K562 (cell line): ENCODE measurements around the gene FTSJ1. TPM values are rescaled to one million over a fixed set of nuclear protein-coding genes. Genes with fewer than 3 reads are reported as not detected.

Source experiments
- ATAC-seq: fragments of 200-7000 bp; cut with Tn5 transposase; 3 replicates; pipeline ENCODE4 v1.9.1; 2020; ENCODE audit warnings: moderate library complexity
- BruUV-seq: library from RNA; stranded (reverse); fragments of 400-500 nt; replicated peaks from 2 replicates; lab custom pipeline; 2021; lab: Mats Ljungman, UMichigan
- CTCF ChIA-PET: fragments of 300-600 bp; formaldehyde crosslinking; extraction: SDS; loops from one replicate; lab custom pipeline; 2021; ENCODE audit warnings: low intra/inter-chr PET ratio; lab: Yijun Ruan, JAX
- POLR2A ChIA-PET: fragments of 300-600, 350-650 bp; sonication (Branson Sonifier 250); formaldehyde crosslinking; extraction: SDS; loops from one replicate; lab custom pipeline; 2021; ENCODE audit warnings: antibody characterized with exemption, inconsistent platforms; lab: Yijun Ruan, JAX
- DNase-seq, 4 experiments: peaks; one replicate each; pipeline versions ENCODE4 v3.0.0 to v3.0.0-alpha.2; 2011 to 2018; ENCODE audit warnings: low spot score in 3 of 4, mixed read lengths in 3 of 4; ENCODE audit errors: extremely low read depth in 1 of 4
- FAIRE-seq: peaks from 2 replicates; lab custom pipeline; 2011; peaks lifted over from hg19 to GRCh38; lab: Jason Lieb, UNC
- H2AFZ ChIP-seq: 2 replicates; pipeline ENCODE4 v1.6.0; 2011; ENCODE audit warnings: low read depth, low read length, control low read depth, inconsistent platforms
- H3K27ac ChIP-seq: fragments of 200-600 bp; 3 replicates; pipeline ENCODE4 v1.8.0; 2011; ENCODE audit warnings: low read depth, mild to moderate bottlenecking, control low read depth, inconsistent platforms, low read length, moderate library complexity, mixed read lengths; ENCODE audit errors: extremely low read depth
- H3K27me3 ChIP-seq, 2 experiments: fragments of 300-600 bp in 1 of 2; 2 replicates in 1 of 2; 3 replicates in 1 of 2; pipeline versions ENCODE4 v1.6.0 to v1.8.0; 2011; ENCODE audit warnings: inconsistent platforms in 2 of 2, low read length in 2 of 2, mild to moderate bottlenecking in 1 of 2, mixed read lengths in 1 of 2, moderate library complexity in 1 of 2; ENCODE audit not compliant: control insufficient read depth in 2 of 2, insufficient read depth in 2 of 2
- H3K36me3 ChIP-seq: fragments of 300-600 bp; 3 replicates; pipeline ENCODE4 v1.8.0; 2011; ENCODE audit warnings: mild to moderate bottlenecking, low read length, inconsistent platforms; ENCODE audit not compliant: control insufficient read depth, insufficient read depth
- H3K4me1 ChIP-seq, 2 experiments: fragments of 200-600 bp in 1 of 2; replicated peaks in 1 of 2; 2 replicates in 1 of 2; 3 replicates in 1 of 2; pipeline versions ENCODE4 v1.5.1 to v1.8.0; 2011; ENCODE audit warnings: inconsistent platforms in 2 of 2, low read length in 2 of 2, mild to moderate bottlenecking in 1 of 2, mixed read lengths in 1 of 2, moderate library complexity in 1 of 2; ENCODE audit not compliant: control insufficient read depth in 2 of 2, insufficient read depth in 2 of 2
- H3K4me2 ChIP-seq: 2 replicates; pipeline ENCODE4 v1.6.1; 2011; ENCODE audit warnings: low read length, control low read depth, inconsistent platforms, mixed read lengths; ENCODE audit not compliant: insufficient read depth
- H3K4me3 ChIP-seq: fragments of 200-600 bp; sonication (generic), shearing (Covaris generic); 2 replicates; pipeline ENCODE4 v1.5.1; 2016; ENCODE audit warnings: control low read depth, inconsistent platforms
- H3K79me2 ChIP-seq: fragments of 200-600 bp; 3 replicates; pipeline ENCODE4 v1.8.0; 2011; ENCODE audit warnings: low read length, inconsistent platforms; ENCODE audit not compliant: control insufficient read depth, insufficient read depth
- H3K9ac ChIP-seq, 2 experiments: 2 replicates each; pipeline versions ENCODE4 v1.6.0 to v1.6.1; 2011; ENCODE audit warnings: low read depth in 2 of 2, low read length in 2 of 2, control low read depth in 1 of 2, inconsistent platforms in 1 of 2, mild to moderate bottlenecking in 1 of 2, mixed read lengths in 1 of 2; ENCODE audit not compliant: insufficient read depth in 1 of 2
- H3K9me1 ChIP-seq: one replicate; pipeline ENCODE4 v1.6.0; 2011; ENCODE audit warnings: inconsistent platforms, mild to moderate bottlenecking, low read length, moderate library complexity; ENCODE audit not compliant: control insufficient read depth, insufficient read depth
- H3K9me3 ChIP-seq: replicated peaks from 2 replicates; pipeline ENCODE4 v1.5.1; 2011; ENCODE audit warnings: low read depth, low read length, inconsistent platforms; ENCODE audit not compliant: control insufficient read depth, insufficient read depth
- H4K20me1 ChIP-seq: replicated peaks from 2 replicates; pipeline ENCODE4 v1.6.1; 2011; ENCODE audit warnings: low read length, inconsistent platforms, mixed read lengths; ENCODE audit not compliant: control insufficient read depth, insufficient read depth
- DIDO1 ChIP-seq: fragments of 450-650 bp; IDR thresholded peaks from 2 replicates; pipeline ENCODE4 v1.6.1; 2016; ENCODE audit warnings: low read depth, missing biosample characterization, missing genetic modification characterization
- KAT2B ChIP-seq: IDR thresholded peaks from one replicate; pipeline ENCODE4 v1.6.1; 2012; ENCODE audit warnings: low read depth, mild to moderate bottlenecking, control low read depth, inconsistent platforms, low read length, moderate library complexity
- MIER1 ChIP-seq: fragments of 450-650 bp; IDR thresholded peaks from 2 replicates; pipeline ENCODE4 v1.6.1; 2016; ENCODE audit warnings: antibody characterized with exemption, mild to moderate bottlenecking, low read depth
- TAF7 ChIP-seq: fragments of 450-650 bp; IDR thresholded peaks from 2 replicates; pipeline ENCODE4 v1.6.1; 2016; ENCODE audit warnings: missing genetic modification characterization, missing compliant biosample characterization
- TOE1 ChIP-seq, 2 experiments: fragments of 450-650 bp in 1 of 2; sonication (generic) in 1 of 2; formaldehyde crosslinking in 1 of 2; IDR thresholded peaks; 2 replicates each; pipeline versions ENCODE4 v1.7.1 to v1.8.0; 2016 to 2022; ENCODE audit warnings: borderline replicate concordance in 2 of 2, mild to moderate bottlenecking in 2 of 2, antibody characterized with exemption in 1 of 2, inconsistent platforms in 1 of 2, low read depth in 1 of 2, missing genetic modification reagents in 1 of 2, moderate library complexity in 1 of 2
- ZBTB43 ChIP-seq: sonication (generic); formaldehyde crosslinking; IDR thresholded peaks from 2 replicates; pipeline ENCODE4 v1.8.0; 2023; ENCODE audit warnings: mild to moderate bottlenecking, missing genetic modification reagents
- ZC3H8 ChIP-seq: fragments of 450-650 bp; IDR thresholded peaks from 2 replicates; pipeline ENCODE4 v1.6.1; 2017
- ZNF121 ChIP-seq: sonication (generic); formaldehyde crosslinking; conservative IDR thresholded peaks from 2 replicates; pipeline ENCODE4 v1.8.0; 2022; ENCODE audit warnings: missing genetic modification reagents
- ZNF146 ChIP-seq: IDR thresholded peaks from one replicate; pipeline ENCODE4 v1.6.1; 2018; ENCODE audit warnings: missing compliant biosample characterization; ENCODE audit not compliant: unreplicated experiment
- ZNF239 ChIP-seq: fragments of 250-450 bp; sonication (Bioruptor Pico); IDR thresholded peaks from 2 replicates; pipeline ENCODE4 v1.4.0; 2020; ENCODE audit warnings: mild to moderate bottlenecking
- ZNF280B ChIP-seq: fragments of 250-450 bp; sonication (Bioruptor Pico); IDR thresholded peaks from 2 replicates; pipeline ENCODE4 v1.5.1; 2021; ENCODE audit warnings: mild to moderate bottlenecking
- ZSCAN29 ChIP-seq: fragments of 450-650 bp; IDR thresholded peaks from 2 replicates; pipeline ENCODE4 v1.6.1; 2017
- WGBS: fragments of 100-300 bp; shearing (Covaris generic); methylation state at CpG from one replicate; pipeline ENCODE4 v1.1.6; 2016; ENCODE audit warnings: low coverage, mixed read lengths; ENCODE audit not compliant: insufficient coverage; ENCODE audit errors: missing lambda C conversion rate; 5-methylcytosine and 5-hydroxymethylcytosine counted together
- in situ Hi-C: fragments of 300-500 bp; cut with MboI; formaldehyde crosslinking; loops from 4 replicates; pipeline ENCODE4 v1.15.0; 2018; ENCODE audit warnings: inconsistent platforms, mixed read lengths
- intact Hi-C: fragments of 100-400 bp; cut with micrococcal nuclease; formaldehyde crosslinking; loops from 2 replicates; pipeline ENCODE4 v1.14.2; 2022
- polyA plus RNA-seq, 8 experiments: library from polyadenylated mRNA; depleted of rRNA in 4 of 8; stranded (reverse) in 5 of 8; unstranded in 3 of 8; fragments of >200 nt; fragmentation: Nextera tagmentation in 2 of 8; fragmentation: Illumina TruSeq in 1 of 8; extraction: Ambion mirVana in 2 of 8; extraction: Trizol in 1 of 8; gene quantifications; 2 replicates each; pipeline versions ENCODE4 v1.2.1 to v1.2.3, GENCODE V29; 2011 to 2014; ENCODE audit warnings: inconsistent platforms in 1 of 8, missing spikeins in 1 of 8
- total RNA-seq, 7 experiments: library from RNA; depleted of rRNA in 6 of 7; stranded (reverse); fragments of >200 nt in 6 of 7; fragmentation: Illumina TruSeq in 2 of 7; extraction: Trizol in 2 of 7; gene quantifications; 2 replicates each; pipeline versions ENCODE4 v1.2.1 to v1.2.3, GENCODE V29; 2011 to 2021; ENCODE audit warnings: low replicate concordance in 1 of 7
- TF ChIP-seq, protein P1 (sequence below), 2 experiments: fragments of 450-650 bp in 1 of 2; IDR thresholded peaks; 2 replicates each; pipeline ENCODE4 v1.6.1; 2011 to 2017; ENCODE audit warnings: low read depth in 2 of 2, antibody characterized with exemption in 1 of 2, borderline replicate concordance in 1 of 2, low read length in 1 of 2, mild to moderate bottlenecking in 1 of 2, mixed read lengths in 1 of 2; ENCODE audit not compliant: control insufficient read depth in 1 of 2

The FTSJ1 gene
- total and polyA plus RNA-seq, 9 of the 15 experiments (the other 6 are each of a cell fraction or from before 2014, with no cell fraction given): 12.2 to 95.6 (median 71.6) TPM

- peak; percentile 11 for FAIRE-seq
- Histone ChIP-seq H3K79me2 (peaks cover 50% of the 10 kb centered on the region), H4K20me1 (no peaks in the 10 kb centered on the region), H3K9me1 (peaks cover 4% of the 10 kb centered on the region), H3K4me2 (peak overlapping the region; percentile 94), H2AFZ (0 out of 2 replicates have a peak overlapping the region, but pooled peaks have one; percentile 62), H3K4me1 (peaks cover 23 to 39% of the 10 kb centered on the region in 2 experiments; a peak in 4 of 5 replicates), H3K27ac (peak overlapping the region; percentile 68; the same call in 2 of the 3 replicates), H3K9me3 (no peaks in the 10 kb centered on the region), H3K9ac (peak overlapping the region; percentile 85 to 91), H3K4me3 (peak overlapping the region; percentile 94)
- DNase-seq: no peak
- intact Hi-C loops: no loop called here
- CTCF ChIA-PET: no interaction called here
- no peak for ATAC-seq
- in situ Hi-C loops: no loop called here
- BruUV-seq: no TSS peak
- TF ChIP-seq ZC3H8: no peak
- no peak for TF ChIP-seq TOE1 (IDR thresholded peaks at IDR 0.05; ENCODE audit: borderline replicate concordance)
- no peak for TF ChIP-seq TOE1 (CRISPR knock-in tag; IDR thresholded peaks at IDR 0.05; ENCODE audit: borderline replicate concordance, low read depth)
- TF ChIP-seq ZBTB43 (CRISPR knock-in tag): no peak
- no peak for TF ChIP-seq KAT2B
- TF ChIP-seq ZSCAN29: no peak
- no peak for TF ChIP-seq MIER1
- TF ChIP-seq DIDO1: no peak
- TF ChIP-seq, protein P1, sequence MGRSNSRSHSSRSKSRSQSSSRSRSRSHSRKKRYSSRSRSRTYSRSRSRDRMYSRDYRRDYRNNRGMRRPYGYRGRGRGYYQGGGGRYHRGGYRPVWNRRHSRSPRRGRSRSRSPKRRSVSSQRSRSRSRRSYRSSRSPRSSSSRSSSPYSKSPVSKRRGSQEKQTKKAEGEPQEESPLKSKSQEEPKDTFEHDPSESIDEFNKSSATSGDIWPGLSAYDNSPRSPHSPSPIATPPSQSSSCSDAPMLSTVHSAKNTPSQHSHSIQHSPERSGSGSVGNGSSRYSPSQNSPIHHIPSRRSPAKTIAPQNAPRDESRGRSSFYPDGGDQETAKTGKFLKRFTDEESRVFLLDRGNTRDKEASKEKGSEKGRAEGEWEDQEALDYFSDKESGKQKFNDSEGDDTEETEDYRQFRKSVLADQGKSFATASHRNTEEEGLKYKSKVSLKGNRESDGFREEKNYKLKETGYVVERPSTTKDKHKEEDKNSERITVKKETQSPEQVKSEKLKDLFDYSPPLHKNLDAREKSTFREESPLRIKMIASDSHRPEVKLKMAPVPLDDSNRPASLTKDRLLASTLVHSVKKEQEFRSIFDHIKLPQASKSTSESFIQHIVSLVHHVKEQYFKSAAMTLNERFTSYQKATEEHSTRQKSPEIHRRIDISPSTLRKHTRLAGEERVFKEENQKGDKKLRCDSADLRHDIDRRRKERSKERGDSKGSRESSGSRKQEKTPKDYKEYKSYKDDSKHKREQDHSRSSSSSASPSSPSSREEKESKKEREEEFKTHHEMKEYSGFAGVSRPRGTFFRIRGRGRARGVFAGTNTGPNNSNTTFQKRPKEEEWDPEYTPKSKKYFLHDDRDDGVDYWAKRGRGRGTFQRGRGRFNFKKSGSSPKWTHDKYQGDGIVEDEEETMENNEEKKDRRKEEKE (IDR thresholded peaks at IDR 0.05; ENCODE audit: borderline replicate concordance in 1 of 2, control insufficient read depth in 1 of 2, low read depth in 2 of 2, low read length in 1 of 2): no peak
- TF ChIP-seq ZNF146 (CRISPR knock-in tag): no peak
- no peak for TF ChIP-seq ZNF121 (CRISPR knock-in tag)
- TF ChIP-seq ZNF239 (CRISPR knock-in tag): no peak
- no peak for TF ChIP-seq ZNF280B (CRISPR knock-in tag)
- no peak for TF ChIP-seq TAF7
- TF ChIP-seq, all 486 proteins: peak for 0
- H3K27me3 ChIP-seq: no peaks in the 10 kb centered on the region
- WGBS: 43% methylated on average over 5 of the region's 6 CpGs
- peaks cover 24% of the 10 kb centered on the region; the same call in 2 of the 3 replicates for H3K36me3 ChIP-seq
- POLR2A ChIA-PET: interaction anchor here (0.5 to 1.0 kb wide), 3 partner anchors 13 to 100 kb away, joined by 3 to 4 read pairs (median 3); partner anchors contain the start of gene RBM3
Measured at GRCh38 chrX:48474581-48474980, 1.4 kb upstream of the FTSJ1 start.
